HG02981 (cell line): ENCODE measurements around the gene FOXP1.
A peak's percentile ranks its signal among the peaks of the same experiment; 100 is the strongest.
"Not testable (repeated sequence)": the region's sequence is repeated elsewhere in the genome, so short reads cannot be mapped to it uniquely, and the experiment has no call there.

ENCODE experiments used
- ATAC-seq: cut with Tn5 transposase; IDR thresholded peaks from one replicate; pipeline ENCODE4 v1.9.1; 2021; ENCODE audit warnings: mild to moderate bottlenecking, moderate library complexity; ENCODE audit not compliant: unreplicated experiment

FOXP1 gene

DNA sequence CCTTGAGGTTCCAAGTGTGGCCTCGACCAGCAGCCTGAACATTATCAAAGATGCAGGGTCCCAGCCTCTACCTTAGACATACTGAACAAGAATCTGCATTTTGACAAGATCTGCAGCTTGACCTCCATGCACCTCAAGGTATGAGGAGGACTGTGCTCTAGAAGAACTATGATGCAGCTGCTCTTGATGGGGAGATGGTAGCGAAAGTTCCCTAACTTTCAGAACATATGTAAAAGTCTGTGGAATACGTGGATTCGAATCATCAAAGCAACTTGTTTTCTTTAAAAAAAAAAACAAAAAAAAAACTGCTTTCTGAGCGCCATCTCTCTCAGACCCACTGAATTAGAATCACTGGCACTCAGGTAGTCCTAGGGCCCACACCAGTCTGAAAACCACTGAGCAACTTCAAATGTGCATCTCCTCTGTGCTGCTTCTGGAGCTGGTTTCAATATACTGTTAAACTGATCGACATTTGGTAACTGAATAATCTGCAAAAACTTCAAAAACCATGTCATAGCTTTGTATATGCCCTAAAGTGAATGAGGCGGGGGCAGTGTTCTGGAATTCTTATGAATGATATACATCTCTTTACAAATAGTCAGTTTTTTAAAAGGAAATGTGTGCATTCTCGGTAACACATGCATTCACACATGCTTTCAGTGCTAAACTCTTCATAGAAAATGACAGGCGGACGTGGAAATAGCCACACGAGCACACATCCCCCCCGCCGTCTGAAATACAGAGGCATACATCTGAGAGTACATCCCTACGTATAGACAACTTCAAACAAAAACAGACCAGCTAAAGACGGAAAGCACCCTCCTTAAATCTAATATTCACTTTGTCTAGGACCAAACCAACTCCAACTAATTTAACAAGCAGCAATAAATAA, 128.8 kb downstream of the FOXP1 start:
- no peak for ATAC-seq

DNA sequence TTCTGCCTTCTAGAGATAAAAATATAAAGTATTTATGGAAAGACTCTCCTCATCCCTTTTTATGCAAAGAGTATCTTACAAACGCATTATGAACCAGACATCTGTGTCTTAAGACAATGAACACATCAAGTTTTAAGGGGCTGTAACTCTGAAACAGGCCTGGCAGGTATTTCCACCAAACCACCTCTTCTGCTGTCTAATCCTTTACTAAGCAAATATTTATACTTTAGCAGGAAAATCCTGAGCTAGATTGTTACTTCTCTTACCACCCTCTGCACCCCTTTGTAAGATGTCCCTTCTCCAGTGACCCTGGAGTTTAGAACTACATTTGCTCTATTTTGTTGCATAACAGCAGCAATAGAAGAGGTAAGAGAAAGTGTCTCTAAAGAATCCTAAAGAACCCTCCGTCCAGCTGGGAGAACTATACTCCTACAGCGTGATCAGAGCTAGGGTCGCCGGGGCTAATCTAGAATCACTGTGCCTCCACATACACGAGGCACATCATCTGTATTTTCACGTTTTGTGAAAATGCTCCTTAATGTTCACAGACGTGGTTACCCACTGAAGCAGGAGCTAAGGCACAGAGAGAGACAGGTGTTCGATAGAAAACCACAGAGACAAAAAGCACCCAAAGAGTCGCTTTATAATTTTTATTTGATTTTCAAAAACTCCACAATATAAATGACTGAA, 129.6 kb downstream of the FOXP1 start:
- no peak for ATAC-seq

GRCh38 chr3:71453319-71453718, 130.2 kb downstream of the FOXP1 start:
- no peak for ATAC-seq

GRCh38 chr3:71451812-71452211, 131.7 kb downstream of the FOXP1 start:
- no peak for ATAC-seq

GRCh38 chr3:71451060-71451459, 132.5 kb downstream of the FOXP1 start:
- ATAC-seq, result no peak

DNA sequence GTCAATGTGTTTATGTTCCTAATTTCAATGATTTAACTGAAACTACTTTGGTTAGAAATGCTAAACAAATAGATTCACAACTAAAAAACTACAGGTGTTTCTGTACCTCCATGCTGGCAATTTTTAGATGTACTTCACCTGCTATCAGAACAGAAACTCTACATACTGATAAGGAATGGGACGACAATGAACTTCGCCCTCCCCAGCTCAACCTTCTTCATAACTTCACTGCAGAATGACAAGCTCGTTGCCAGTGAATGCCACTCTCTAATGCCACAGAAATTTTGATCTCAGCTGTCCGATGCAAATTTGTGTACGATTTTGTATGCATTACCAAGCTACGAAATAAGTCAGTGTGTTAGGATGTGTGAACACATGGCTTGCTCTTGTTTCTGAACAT, 133.4 kb downstream of the FOXP1 start:
- no peak for ATAC-seq

- ATAC-seq, result no peak
These were observed 135.7 kb downstream of the FOXP1 start for GRCh38 chr3:71447803-71448202.

DNA sequence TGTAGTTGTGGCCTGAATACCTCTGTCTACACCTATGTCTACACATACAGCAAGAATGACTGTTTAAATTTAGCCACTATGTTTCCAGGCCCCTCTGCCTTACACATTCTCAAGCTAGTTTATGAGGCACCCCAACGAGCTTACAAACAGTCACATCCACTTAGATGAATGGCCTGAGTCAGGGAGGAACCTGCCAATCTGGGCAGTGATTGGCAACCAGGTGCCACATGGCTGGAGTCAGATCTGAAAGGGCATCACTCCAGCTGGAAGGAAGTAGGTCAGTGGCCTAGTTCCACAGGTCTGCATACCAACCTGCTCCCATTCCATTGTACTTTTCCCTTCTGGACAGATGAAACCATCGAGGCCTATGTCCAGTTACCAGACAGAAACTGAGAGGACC, 136.3 kb downstream of the FOXP1 start:
- no peak for ATAC-seq

- no peak for ATAC-seq
These were observed 136.8 kb downstream of the FOXP1 start for GRCh38 chr3:71446734-71447133.

GRCh38 chr3:71446260-71446659, 137.3 kb downstream of the FOXP1 start:
- no peak for ATAC-seq

DNA sequence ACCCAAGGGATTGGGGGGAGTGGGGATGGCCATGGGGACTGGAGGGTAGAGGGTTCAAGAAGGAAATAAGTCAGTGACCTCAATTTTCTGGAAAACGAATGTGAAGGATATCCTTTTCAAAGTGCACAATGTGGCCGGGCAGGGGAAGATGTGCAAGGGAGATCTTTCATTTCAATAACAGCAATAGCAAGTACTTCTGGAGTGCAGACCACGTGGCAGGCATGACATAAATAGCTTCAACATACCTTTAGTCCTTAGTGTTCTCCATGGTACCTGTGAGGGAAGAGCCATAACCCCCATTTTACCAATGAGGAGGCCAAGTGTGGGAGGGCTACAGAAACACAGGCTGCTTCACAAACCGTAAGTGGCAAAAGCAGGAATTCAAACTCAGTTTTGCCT, 138.7 kb downstream of the FOXP1 start:
- ATAC-seq, result no peak

DNA sequence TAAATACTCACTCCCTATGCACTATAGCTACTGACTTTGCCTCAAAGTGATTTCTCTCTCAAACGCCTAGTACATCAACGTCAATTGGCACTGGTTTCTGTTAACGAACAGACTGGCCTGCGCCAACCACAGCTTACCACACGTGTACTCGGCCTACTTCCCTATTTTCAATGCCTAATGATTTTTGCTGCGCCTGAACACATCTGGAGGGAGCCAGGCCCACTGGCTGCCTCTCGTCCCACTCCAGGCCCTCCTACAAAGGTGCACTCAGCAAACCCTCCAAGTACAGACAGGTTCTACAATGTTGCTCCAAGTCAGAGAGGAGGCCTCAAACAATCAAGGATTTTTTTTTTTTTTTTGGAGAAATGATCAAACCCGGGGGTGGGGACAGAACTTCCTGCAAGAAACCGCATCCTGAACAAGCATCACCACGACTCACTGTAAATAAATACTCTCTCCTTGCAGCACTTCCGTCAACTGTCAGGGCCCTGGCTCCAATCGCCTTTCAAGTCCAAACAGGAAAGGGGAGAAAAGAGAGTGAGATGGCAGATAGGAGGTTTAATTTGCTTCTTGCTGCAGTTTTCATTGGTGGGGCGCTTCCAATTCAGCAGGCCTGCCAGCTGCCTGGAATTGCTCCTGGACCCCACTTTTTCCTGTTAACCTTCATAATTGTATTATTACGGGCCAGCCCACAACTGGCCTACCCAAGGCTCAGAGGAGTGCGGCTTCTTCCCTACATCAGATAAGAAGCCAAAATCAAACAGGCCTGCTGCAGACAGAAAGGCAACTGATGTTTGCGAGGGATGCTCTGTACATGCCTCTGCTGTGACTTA, 139.3 kb downstream of the FOXP1 start:
- ATAC-seq, result peak; percentile 87

DNA sequence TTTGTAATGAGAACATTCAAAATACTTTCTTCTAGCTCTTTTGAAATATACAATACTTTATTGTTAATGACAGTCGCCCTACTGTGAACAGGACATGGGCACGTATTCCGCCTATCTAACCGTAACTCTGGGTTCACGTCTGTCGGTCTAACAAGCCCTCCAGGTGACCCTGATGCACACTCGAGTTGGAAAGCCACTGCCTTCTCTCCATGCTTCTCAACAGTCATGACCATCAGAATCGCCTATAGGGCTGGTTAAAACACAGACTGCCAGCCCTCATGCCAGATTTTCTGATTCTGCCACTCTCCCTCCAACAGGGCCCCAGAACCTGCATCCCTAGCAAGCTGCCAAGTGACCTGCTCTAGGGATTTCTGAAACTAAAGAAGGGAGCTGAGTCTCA, 140.2 kb downstream of the FOXP1 start:
- ATAC-seq, result no peak

GRCh38 chr3:71442652-71443042, 140.9 kb downstream of the FOXP1 start:
- ATAC-seq, result no peak

DNA sequence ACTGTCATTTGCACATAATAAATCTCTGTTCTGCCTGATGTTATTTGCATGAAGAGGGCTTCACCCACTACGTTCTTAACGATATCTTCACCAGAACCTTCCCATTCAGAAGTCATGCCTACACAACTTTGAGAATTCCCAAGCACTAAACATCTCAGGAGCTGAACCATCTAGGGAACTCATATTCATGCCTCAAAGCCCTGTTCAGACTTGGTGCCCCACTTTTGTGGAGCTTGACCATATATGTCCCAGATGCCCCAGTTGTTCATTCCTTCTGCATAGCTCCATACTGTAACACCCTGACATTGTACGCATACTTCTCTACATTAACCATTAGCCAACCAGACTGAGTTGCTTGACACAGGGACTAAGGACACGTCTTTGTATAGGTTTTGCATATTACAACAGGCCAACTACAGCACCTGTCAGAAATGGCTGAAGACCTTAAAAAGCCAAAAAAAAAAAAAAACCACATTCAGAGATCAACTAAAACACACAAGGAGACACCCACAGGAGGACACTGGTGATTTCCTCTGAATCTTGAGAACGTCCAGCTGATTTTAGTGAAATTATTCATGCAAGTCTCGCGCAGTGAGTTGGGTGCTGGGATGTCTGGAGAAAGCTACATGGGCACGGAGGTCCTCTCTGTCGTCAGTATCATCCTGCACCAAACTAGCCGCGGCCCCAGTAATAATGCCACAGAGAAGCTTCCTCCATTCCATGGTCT, 141.4 kb downstream of the FOXP1 start:
- no peak for ATAC-seq

GRCh38 chr3:71441217-71441924, 142.2 kb downstream of the FOXP1 start:
- ATAC-seq, result no peak

DNA sequence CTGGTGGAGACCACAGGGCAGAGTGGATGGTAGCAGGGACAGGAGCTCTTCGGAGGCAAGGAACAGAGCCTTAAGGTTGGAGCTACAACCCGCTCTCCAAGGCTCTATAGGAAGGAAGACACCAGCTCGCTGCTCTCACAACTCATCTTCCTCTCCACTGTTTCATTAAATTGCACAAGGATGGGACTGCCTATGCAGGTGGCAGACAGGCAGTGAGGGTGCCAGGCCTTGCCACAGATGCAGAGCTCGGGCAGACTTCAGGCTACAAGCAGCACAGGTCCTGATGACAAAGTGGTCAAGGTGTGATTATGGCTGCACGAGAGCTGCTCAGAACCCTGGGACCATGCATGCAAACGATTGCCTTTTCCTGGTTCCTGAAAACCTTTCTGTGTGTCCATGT, 144.6 kb downstream of the FOXP1 start:
- no peak for ATAC-seq

DNA sequence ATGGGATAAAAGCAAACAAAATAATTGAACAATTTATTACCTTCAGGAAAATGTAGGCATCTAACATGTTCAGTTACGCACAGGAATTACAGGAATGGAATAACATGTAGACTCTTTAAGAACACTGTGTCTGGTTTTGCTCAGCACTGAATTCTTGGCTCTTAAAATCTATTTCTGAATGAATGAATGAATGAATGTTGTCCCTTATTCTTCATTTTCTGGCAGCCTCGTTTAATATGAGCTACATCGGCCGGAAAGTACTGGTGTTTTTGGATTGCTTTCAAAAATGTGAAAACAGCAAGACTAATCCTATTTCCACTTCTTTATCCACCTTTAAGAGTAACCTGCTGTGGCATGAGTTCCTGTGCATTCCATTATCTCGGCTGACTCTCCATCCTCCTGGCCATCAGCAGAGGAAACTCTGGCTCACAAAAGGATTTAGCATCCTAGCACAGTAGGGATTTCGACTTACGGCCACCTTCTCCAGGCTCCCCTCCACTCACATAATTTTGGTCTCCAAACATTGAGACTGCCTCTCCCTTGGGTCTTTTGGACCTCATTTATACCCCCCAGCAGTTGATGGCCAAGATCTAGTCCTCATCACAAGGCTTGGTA, 145.3 kb downstream of the FOXP1 start:
- no peak for ATAC-seq

GRCh38 chr3:71436337-71436736, 147.2 kb downstream of the FOXP1 start:
- ATAC-seq, result no peak

DNA sequence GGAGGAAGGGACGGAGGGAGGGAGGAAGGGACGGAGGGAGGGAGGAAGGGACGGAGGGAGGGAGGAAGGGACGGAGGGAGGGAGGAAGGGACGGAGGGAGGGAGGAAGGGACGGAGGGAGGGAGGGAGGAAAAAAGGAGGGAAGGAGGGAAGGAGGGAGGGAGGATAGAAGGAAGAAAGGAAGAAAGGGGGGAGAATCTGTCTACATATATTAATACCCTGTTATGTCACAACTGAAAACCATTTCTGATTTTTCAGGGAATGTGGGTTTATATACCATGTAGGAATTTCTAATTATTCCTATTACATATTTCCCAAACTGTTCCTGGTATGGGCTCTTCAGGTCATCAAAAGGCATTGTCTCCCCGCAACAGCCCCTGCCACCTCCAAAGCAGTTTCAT, 147.7 kb downstream of the FOXP1 start:
- ATAC-seq, result not testable (repeated sequence)
